Measurements from ENCODE around the gene MACROD2. TPM values are rescaled to one million over a fixed set of nuclear protein-coding genes. Genes with fewer than 3 reads are reported as not detected.

Gene MACROD2
- total and polyA plus RNA-seq, 2 donors (not counting 1 experiment from before 2014, with no cell fraction given), result 5.3 to 6.7 TPM

DNA sequence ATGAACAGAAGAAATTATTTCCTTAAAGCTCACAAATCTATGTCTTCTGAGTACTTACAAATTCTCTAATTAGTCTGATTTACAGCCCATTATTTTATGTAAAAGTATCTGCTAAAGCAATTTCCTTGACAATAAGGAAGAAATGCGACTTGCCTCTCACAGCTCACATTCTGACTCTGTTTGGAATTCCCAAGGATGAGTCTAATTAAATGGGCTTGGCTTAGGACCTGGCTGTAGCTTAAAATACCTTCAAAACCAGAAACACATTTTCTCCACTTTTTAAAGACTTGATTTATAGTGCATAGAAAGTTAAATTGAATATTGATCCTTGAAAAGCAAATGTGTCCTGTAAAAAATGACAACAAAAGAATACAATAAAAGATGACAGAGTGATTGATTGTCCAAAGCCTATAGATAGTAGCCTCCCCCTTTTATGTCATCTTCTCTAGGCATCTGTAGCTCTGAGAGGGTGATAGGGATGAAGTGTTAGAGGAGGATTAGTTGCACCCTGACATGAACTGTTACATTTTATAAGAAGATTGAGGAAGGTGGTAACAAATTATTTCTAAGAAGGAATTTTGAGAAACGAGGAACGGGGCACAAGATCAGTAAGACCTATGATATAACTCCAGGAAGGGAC, 118.9 kb downstream of the MACROD2 start:
- no peaks in the 10 kb centered on the region for H3K9me3 ChIP-seq (ENCODE audit: control extremely low read depth in 1 of 3, control insufficient read depth in 2 of 3, insufficient read depth in 1 of 3, low read length in 2 of 3)
- no peak overlapping the region for H2AFZ ChIP-seq (ENCODE audit: insufficient read depth, low read depth, low read length, poor library complexity, severe bottlenecking)
- no peak overlapping the region for H3K4me3 ChIP-seq (ENCODE audit: control extremely low read depth in 1 of 5, extremely low read depth in 1 of 5, insufficient read depth in 1 of 5, low read depth in 2 of 5, low read length in 4 of 5)
- no peak overlapping the region for H3K4me3 Mint-ChIP-seq
- DNase-seq (no peak), ATAC-seq (ENCODE audit: low read depth) (no peak)
- ChIA-PET CTCF (interaction anchor here (0.6 kb wide), 1 partner anchor 26 kb away, joined by 3 read pairs; no protein-coding TSS in a partner anchor), POLR2A (no interaction called here)
- H3K27me3 Mint-ChIP-seq, result no peaks in the 10 kb centered on the region
- no peaks in the 10 kb centered on the region for H3K4me1 ChIP-seq (ENCODE audit: control insufficient read depth in 2 of 2, insufficient read depth in 2 of 2, low read length in 2 of 2)
- H3K4me1 Mint-ChIP-seq, result no peaks in the 10 kb centered on the region
- no CpG with 5 or more reads among the region's 3 CpGs for WGBS (ENCODE audit: insufficient coverage)
- H3K27ac ChIP-seq (ENCODE audit: low read length in 2 of 2), result no peak overlapping the region
- H3K79me2 ChIP-seq (ENCODE audit: control insufficient read depth, insufficient read depth, low read length), result no peaks in the 10 kb centered on the region
- no peak for TF ChIP-seq EZH2 (IDR thresholded peaks at IDR 0.05; ENCODE audit: borderline replicate concordance, insufficient read depth, low read depth, low read length, poor library complexity, severe bottlenecking)
- TF ChIP-seq, protein P1, sequence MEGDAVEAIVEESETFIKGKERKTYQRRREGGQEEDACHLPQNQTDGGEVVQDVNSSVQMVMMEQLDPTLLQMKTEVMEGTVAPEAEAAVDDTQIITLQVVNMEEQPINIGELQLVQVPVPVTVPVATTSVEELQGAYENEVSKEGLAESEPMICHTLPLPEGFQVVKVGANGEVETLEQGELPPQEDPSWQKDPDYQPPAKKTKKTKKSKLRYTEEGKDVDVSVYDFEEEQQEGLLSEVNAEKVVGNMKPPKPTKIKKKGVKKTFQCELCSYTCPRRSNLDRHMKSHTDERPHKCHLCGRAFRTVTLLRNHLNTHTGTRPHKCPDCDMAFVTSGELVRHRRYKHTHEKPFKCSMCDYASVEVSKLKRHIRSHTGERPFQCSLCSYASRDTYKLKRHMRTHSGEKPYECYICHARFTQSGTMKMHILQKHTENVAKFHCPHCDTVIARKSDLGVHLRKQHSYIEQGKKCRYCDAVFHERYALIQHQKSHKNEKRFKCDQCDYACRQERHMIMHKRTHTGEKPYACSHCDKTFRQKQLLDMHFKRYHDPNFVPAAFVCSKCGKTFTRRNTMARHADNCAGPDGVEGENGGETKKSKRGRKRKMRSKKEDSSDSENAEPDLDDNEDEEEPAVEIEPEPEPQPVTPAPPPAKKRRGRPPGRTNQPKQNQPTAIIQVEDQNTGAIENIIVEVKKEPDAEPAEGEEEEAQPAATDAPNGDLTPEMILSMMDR (IDR thresholded peaks at IDR 0.05), result no peak
- intact Hi-C loops (cut with micrococcal nuclease), result no loop called here
- no peaks in the 10 kb centered on the region for H3K36me3 ChIP-seq (replicated peaks in 1 of 2; ENCODE audit: control extremely low read depth in 1 of 2, control insufficient read depth in 1 of 2, extremely low read depth in 1 of 2, insufficient read depth in 2 of 2, low read length in 1 of 2)
- H3K9ac ChIP-seq (ENCODE audit: low read length), result no peak overlapping the region
- no peak overlapping the region for H3K27ac Mint-ChIP-seq
- H3K9me3 Mint-ChIP-seq (ENCODE audit: insufficient read depth), result peaks cover 6% of the 10 kb centered on the region
- H3K27me3 ChIP-seq (replicated peaks in 1 of 4; ENCODE audit: control extremely low read depth in 1 of 4, control insufficient read depth in 3 of 4, insufficient read depth in 4 of 4, low read length in 3 of 4), result no peaks in the 10 kb centered on the region
- no peak overlapping the region for H3K4me2 ChIP-seq (replicated peaks; ENCODE audit: low read depth, low read length, poor library complexity, severe bottlenecking)
- no peaks in the 10 kb centered on the region for H4K20me1 ChIP-seq (ENCODE audit: control insufficient read depth, insufficient read depth, low read length, poor library complexity, severe bottlenecking)

DNA sequence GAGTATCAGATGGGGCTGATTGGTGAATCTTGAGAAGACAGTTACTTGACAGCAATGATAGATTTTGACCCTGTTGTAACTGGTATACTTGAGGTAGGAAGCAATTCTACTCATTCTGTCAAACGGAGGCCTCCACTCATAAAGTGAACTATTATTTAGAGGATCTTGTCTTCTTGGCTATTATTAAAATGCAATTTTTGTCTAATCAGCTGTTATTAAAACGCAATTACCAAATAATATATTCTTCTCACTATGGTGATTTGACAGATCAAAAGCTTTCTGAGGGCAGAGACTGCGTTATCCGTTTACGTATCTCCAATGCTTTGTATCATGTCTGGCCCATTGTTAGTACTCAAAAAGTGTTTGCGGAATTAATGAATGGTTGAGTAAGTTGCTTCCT, 120.7 kb downstream of the MACROD2 start:
- Histone ChIP-seq H3K9me3 (ENCODE audit: control extremely low read depth in 1 of 3, control insufficient read depth in 2 of 3, insufficient read depth in 1 of 3, low read length in 2 of 3) (no peaks in the 10 kb centered on the region), H3K79me2 (ENCODE audit: control insufficient read depth, insufficient read depth, low read length) (no peaks in the 10 kb centered on the region), H3K9ac (ENCODE audit: low read length) (no peak overlapping the region), H3K27me3 (replicated peaks in 1 of 4; ENCODE audit: control extremely low read depth in 1 of 4, control insufficient read depth in 3 of 4, insufficient read depth in 4 of 4, low read length in 3 of 4) (no peaks in the 10 kb centered on the region), H3K36me3 (replicated peaks in 1 of 2; ENCODE audit: control extremely low read depth in 1 of 2, control insufficient read depth in 1 of 2, extremely low read depth in 1 of 2, insufficient read depth in 2 of 2, low read length in 1 of 2) (no peaks in the 10 kb centered on the region), H3K27ac (ENCODE audit: low read length in 2 of 2) (no peak overlapping the region), H3K4me3 (ENCODE audit: control extremely low read depth in 1 of 5, extremely low read depth in 1 of 5, insufficient read depth in 1 of 5, low read depth in 2 of 5, low read length in 4 of 5) (no peak overlapping the region), H3K4me1 (ENCODE audit: control insufficient read depth in 2 of 2, insufficient read depth in 2 of 2, low read length in 2 of 2) (no peaks in the 10 kb centered on the region), H4K20me1 (ENCODE audit: control insufficient read depth, insufficient read depth, low read length, poor library complexity, severe bottlenecking) (no peaks in the 10 kb centered on the region), H2AFZ (ENCODE audit: insufficient read depth, low read depth, low read length, poor library complexity, severe bottlenecking) (no peak overlapping the region), H3K4me2 (replicated peaks; ENCODE audit: low read depth, low read length, poor library complexity, severe bottlenecking) (no peak overlapping the region)
- TF ChIP-seq, protein P1 (IDR thresholded peaks at IDR 0.05), result no peak
- no peak for TF ChIP-seq EZH2 (IDR thresholded peaks at IDR 0.05; ENCODE audit: borderline replicate concordance, insufficient read depth, low read depth, low read length, poor library complexity, severe bottlenecking)
- CTCF ChIA-PET, result no interaction called here
- Mint-ChIP-seq H3K4me3 (no peak overlapping the region), H3K27ac (no peak overlapping the region), H3K27me3 (no peaks in the 10 kb centered on the region), H3K4me1 (no peaks in the 10 kb centered on the region), H3K9me3 (ENCODE audit: insufficient read depth) (no peaks in the 10 kb centered on the region)
- no peak for ATAC-seq (ENCODE audit: low read depth)
- POLR2A ChIA-PET, result no interaction called here
- intact Hi-C loops (cut with micrococcal nuclease), result no loop called here
- DNase-seq, result no peak
- WGBS (ENCODE audit: insufficient coverage), result 100% methylated on average over 2 of the region's 6 CpGs
